GM18870 (cell line): ENCODE data around the gene RTN4RL1.
A peak's percentile ranks its signal among the peaks of the same experiment; 100 is the strongest.

Experiments
- ATAC-seq: cut with Tn5 transposase; IDR thresholded peaks from one replicate; pipeline ENCODE4 v1.9.1; 2021; ENCODE audit warnings: moderate library complexity; ENCODE audit not compliant: unreplicated experiment

Gene RTN4RL1

DNA sequence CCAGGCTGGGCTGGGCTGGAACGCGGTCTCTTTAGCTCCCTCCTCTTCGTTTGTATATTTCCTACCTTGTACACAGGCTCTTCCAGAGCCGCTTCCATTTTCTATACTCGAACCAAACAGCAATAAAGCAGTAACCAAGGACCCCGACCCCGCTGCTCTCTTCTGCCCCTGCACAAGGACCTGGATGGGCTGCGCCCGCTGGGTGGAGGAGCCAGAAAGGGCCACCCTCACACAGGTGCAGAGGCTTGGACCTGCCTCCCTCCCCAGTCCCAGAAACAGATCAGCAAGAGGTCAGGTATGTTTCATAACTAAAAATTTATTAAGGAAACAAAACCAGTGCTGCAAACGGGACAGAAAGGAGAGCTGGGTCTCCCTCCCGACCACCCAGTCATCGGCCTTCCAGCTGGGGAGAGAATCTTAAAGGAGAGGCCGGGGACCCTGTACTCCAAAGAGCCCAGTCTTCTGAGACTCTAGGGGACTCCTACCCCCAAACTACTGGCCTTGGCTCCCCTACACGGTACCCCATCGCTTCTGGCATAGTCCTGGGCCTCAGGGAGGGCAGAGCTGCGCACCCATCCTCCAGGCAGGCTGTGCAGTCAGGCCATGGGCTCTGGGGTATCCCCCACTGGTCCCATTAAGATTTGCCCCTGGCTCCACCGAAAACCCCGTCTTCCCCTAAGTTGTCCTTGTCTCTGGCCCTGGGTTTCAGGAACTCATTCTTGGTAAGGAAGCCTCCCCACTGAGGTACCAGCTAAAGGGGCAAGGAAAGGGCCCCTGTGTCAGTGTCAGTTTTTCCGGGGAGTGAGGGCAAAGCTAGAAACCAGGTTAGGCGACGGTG, 34.6 kb upstream of the RTN4RL1 start:
- no peak for ATAC-seq

DNA sequence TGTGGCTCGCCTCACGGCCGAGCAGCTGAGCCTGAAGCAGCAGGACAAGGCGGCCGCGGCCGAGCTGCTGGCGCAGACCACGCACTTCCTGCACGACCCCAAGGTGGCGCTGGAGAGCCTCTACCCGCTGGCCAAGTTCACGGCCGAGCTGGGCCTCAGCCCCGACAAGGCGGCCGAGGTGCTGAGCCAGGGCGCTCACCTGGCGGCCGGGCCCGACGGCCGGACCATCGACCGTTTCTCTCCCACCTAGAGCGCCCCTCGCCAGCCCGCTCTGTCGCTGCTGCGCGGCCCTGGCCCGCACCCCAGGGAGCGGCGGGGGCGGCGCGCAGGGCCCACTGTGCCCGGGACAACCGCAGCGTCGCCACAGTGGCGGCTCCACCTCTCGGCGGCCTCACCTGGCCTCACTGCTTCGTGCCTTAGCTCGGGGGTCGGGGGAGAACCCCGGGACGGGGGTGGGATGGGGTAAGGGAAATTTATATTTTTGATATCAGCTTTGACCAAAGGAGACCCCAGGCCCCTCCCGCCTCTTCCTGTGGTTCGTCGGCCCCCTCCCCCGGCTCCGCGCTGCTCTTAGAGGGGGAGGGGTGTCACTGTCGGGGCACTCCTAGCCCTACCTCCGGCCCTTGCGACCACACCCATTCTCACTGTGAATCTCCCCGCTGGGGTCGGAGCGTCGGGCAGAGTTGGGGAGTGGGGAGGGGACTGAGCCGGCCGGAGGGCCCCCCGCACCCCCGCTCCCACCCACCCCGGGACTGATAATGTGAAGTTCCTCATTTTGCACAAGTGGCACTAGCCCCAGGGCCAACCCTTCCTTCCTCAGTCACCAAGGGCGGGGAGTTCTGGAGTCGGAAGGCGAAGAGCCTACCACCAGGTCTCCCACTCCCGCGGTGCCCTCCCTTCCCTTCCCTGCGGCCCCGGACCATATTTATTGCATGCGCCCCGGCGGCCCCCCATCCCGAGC, 33.7 kb upstream of the RTN4RL1 start:
- no peak for ATAC-seq

DNA sequence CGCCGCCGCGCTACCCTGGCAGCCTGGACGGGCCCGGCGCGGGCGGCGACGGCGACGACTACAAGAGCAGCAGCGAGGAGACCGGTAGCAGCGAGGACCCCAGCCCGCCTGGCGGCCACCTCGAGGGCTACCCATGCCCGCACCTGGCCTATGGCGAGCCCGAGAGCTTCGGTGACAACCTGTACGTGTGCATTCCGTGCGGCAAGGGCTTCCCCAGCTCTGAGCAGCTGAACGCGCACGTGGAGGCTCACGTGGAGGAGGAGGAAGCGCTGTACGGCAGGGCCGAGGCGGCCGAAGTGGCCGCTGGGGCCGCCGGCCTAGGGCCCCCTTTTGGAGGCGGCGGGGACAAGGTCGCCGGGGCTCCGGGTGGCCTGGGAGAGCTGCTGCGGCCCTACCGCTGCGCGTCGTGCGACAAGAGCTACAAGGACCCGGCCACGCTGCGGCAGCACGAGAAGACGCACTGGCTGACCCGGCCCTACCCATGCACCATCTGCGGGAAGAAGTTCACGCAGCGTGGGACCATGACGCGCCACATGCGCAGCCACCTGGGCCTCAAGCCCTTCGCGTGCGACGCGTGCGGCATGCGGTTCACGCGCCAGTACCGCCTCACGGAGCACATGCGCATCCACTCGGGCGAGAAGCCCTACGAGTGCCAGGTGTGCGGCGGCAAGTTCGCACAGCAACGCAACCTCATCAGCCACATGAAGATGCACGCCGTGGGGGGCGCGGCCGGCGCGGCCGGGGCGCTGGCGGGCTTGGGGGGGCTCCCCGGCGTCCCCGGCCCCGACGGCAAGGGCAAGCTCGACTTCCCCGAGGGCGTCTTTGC, 32.8 kb upstream of the RTN4RL1 start:
- no peak for ATAC-seq

DNA sequence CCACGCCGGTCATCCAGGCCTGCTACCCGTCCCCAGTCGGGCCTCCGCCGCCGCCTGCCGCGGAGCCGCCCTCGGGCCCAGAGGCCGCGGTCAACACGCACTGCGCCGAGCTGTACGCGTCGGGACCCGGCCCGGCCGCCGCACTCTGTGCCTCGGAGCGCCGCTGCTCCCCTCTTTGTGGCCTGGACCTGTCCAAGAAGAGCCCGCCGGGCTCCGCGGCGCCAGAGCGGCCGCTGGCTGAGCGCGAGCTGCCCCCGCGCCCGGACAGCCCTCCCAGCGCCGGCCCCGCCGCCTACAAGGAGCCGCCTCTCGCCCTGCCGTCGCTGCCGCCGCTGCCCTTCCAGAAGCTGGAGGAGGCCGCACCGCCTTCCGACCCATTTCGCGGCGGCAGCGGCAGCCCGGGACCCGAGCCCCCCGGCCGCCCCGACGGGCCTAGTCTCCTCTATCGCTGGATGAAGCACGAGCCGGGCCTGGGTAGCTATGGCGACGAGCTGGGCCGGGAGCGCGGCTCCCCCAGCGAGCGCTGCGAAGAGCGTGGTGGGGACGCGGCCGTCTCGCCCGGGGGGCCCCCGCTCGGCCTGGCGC, 32.1 kb upstream of the RTN4RL1 start:
- no peak for ATAC-seq

DNA sequence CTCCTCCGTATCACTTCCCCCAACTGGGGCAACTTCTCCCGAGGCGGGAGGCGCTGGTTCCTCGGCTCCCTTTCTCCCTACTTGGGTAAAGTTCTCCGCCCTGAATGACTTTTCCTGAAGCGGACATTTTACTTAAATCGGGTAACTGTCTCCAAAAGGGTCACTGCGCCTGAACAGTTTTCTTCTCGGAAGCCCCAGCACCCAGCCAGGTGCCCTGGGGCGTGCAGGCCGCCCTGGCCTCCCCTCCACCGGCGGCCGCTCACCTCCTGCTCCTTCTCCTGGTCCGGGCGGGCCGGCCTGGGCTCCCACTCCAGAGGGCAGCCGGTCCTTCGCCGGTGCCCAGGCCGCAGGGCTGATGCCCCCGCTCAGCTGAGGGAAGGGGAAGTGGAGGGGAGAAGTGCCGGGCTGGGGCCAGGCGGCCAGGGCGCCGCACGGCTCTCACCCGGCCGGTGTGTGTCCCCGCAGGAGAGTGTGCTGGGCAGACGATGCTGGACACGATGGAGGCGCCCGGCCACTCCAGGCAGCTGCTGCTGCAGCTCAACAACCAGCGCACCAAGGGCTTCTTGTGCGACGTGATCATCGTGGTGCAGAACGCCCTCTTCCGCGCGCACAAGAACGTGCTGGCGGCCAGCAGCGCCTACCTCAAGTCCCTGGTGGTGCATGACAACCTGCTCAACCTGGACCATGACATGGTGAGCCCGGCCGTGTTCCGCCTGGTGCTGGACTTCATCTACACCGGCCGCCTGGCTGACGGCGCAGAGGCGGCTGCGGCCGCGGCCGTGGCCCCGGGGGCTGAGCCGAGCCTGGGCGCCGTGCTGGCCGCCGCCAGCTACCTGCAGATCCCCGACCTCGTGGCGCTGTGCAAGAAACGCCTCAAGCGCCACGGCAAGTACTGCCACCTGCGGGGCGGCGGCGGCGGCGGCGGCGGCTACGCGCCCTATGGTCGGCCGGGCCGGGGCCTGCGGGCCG, 31.4 kb upstream of the RTN4RL1 start:
- no peak for ATAC-seq

DNA sequence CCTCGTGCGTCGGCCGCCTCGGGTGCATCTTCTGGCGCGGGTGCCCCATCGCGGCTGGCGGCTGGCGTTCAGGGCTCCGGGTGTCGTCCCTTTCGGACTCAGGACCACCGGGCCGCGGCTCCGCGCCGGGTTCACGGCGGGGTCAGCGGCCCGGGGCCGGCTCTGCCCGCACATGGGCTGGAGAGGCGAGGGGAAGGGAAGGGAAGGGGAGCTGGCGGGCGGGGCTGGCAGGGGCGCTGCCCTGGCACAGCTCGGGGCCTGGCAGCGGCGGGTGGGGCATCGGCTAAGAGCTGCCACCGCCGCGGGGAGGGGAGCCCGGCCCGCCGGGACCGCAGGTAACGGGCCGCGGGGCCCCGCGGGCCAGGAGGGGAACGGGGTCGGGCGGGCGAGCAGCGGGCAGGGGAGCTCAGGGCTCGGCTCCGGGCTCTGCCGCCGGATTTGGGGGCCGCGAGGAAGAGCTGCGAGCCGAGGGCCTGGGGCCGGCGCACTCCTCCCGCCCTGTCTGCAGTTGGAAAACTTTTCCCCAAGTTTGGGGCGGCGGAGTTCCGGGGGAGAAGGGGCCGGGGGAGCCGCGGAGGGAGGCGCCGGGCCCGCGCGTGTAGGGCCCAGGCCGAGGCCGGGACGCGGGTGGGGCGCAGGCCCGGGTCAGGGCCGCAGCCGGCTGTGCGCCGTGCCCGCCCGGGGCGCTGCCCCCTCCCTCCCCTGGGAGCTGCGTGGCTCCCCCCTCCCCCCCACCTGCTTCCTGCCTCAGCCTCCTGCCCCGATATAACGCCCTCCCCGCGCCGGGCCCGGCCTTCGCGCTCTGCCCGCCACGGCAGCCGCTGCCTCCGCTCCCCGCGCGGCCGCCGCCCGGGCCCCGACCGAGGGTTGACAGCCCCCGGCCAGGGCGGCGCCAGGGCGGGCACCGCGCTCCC, 30.4 kb upstream of the RTN4RL1 start:
- no peak for ATAC-seq

DNA sequence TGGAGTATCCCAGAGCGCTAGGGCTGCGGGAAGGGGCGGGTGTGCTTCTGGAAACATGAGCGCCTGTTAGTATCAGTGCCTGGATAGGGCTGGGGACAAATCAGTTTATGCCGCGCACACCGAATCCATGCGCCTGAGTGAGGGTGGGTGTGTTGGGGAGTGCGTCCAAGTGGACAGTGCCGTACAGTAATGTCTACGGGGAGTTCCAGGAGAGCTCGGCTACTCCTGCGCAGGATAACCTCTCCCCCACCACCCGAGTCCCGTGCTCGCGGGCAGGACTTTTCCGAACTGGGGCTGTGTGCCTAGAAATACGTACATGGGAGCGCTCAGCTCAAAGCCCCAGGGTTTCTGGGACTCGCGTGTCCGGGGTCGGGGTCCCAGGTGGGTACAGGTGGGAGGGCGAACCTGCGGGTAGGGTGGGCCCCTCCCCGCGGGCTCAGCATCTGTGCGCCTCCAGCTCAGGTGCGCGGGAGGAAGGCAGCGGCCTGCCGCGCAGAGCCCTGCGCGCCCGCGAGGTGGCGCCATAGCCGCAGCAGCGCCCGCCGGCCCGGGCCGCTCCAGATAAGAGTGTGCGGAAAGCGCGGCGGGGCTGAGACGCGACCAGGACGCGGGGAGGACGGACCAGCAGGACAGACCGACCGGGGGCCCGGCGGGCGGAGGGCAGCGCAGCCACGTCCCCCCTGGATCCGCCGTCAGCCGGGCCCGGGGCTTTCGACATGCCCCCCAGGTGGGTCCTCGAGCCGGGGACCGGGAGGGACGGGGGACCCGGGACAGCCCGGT, 29.6 kb upstream of the RTN4RL1 start, which contains the start of gene HIC1:
TSS of gene HIC1 (plus strand) at position 592 of the 780 bp plus-strand sequence. CDS start 1,588 bp downstream, outside the sequence.
- no peak for ATAC-seq

DNA sequence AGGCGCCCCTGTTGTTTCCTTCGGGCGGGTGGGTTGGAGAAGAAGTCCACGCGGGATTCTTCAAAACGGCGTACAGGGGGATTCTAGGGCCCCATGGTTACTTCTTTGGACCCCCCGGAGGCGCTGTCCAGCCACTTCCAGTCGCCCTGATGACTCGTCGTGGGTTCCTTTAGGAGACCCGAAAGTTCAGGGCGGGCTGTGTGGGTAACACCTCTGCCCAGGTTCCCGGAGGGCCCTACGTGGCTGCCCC, 29.1 kb upstream of the RTN4RL1 start:
- no peak for ATAC-seq

DNA sequence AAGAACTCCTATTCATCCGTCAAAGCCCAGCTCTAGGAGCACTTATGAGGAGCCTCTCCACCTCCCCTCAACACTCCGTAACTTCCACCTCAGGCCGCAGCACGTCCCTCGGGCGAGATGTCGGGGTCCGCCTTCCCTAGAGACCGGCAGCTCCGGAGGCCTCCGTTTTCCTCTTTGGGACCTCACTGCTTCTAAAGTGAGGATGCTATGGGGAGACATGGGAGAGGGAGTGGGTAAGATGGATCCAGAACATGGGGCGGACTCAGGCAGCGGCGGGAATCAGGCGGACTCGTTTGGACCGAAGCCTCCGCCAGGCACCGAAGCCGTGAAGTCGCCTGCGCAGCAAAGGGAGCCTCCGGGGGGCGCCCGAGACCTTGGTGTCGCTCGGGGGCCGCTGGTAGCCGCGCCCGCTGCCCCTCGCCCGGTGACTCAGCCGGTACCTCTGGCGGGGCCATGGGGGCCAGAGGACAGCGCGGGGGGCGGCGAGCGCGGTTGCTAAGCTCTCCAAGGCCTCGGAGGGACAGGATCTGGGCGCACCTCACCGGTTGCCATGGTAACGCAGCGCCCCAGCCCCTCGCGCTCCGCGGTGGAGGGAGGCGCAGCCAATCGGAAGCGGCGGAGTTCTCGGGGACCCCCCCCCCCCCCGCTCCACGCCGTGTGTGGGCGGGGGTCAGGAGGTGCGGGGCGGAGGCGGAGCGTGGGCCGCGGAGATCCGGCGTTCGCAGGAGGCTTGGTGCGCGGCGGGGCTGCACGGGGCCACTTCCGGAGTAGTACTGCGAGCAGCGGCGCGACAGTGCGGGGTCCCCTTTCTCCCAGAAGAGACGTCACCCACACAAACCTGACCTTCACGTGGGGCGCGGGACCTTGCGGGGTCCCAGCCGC, 28.5 kb upstream of the RTN4RL1 start:
- no peak for ATAC-seq

DNA sequence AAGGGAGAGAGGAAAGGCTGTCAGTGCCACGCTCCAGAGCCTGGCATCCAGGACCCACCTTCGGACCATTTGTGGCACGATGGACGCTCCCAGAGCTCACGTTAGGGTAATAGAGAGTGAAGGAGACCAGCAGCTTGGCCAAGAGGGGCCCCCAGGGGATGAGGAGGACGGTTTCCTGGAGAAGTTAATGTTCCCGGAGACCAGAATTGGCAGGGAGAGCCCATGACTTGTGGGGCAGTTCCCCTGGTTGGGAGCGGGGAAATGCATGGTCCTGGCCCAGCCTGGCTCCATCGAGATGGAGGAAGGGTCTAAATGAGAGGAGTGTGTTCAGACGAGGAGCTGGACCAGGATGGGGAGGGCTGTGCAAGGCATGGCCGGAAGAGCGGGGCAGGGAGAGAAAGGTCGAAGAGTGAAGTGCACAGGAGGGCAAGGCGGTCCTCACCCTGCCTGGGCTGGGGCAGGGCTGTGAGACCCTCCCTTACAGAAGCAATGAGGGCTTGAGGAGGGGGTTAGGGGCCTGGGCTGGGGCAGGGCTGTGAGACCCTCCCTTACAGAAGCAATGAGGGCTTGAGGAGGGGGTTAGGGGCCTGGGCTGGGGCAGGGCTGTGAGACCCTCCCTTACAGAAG, 26.9 kb upstream of the RTN4RL1 start:
- no peak for ATAC-seq

DNA sequence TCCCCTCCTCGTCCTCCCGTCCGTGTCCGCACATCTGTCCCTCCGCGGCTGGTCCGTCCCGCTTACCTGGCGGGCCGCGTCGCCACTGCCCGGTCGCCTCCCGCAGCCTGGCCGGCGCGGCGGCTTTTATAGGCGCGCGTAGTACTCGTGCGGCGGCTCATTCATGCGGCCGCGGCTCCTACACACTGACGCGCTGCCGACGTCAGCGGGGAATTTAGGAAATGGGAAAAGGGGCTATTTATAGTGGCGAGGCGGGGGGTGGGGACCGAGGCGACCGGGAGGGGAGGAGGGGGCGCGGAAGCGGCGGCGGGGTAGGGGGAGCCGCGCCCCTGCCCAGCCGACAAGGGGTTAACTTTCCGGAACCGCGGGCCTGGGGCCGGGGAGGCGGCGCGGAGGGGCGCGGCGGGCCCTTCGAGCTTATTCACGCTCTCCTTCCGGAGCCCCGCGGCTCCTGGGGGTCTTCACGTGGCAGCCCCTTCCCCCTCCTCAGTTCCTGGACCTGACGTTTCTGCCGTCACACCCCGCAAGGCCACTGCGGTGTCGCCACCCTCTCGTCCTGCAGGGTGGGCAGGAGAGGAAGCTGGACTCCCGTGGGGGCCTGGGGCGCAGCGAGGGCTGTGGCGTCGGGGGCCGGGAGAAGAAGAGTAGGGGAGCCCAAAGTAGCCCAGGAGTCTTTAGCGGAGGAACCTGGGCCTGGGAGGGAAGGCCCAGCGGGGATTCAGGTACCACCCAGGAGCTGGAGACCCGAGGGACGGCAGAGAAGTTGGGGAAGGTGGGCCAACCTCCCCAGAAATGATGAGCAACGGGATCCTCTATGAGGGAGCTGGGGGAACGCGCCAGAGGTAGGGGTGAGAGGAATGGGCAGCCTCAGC, 26.2 kb upstream of the RTN4RL1 start:
- no peak for ATAC-seq

DNA sequence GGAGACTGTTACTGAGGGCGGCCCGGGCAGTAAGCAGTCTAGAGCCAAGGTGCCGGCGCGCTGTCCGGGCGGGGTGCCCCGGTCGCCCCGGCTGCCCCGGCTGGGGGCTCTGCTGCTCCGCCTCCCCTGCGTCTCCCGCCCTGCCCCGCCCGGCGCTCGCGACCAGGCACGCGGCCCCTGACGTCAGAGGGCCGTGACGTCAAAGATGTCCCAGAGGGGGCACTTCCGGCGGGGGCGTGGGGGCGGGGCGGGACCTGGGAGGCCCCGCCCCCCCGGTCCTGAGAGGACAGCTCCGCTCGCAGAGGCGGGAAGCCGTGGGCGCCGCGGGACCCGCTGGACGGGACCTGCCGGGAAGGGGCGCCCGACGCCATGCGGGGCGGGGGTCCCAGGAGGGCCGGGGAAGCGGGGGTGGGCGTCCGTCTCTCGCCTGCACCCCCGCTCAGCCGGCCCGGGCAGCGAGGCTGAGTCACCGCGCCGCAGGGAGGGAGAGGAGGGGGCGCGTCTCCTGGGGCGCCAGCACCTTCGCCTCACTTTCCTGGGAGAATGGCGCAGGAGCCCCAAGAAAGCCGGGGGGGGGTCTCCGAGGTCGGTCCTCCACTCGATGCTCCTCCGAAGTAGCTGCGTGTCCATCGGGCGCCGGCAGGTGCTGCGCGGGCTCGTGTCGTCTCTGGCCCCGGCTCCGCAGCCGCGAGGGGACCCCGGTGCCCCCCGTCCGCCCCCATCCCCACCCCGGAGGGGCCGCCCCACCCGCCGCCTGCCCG, 25.3 kb upstream of the RTN4RL1 start:
- no peak for ATAC-seq

DNA sequence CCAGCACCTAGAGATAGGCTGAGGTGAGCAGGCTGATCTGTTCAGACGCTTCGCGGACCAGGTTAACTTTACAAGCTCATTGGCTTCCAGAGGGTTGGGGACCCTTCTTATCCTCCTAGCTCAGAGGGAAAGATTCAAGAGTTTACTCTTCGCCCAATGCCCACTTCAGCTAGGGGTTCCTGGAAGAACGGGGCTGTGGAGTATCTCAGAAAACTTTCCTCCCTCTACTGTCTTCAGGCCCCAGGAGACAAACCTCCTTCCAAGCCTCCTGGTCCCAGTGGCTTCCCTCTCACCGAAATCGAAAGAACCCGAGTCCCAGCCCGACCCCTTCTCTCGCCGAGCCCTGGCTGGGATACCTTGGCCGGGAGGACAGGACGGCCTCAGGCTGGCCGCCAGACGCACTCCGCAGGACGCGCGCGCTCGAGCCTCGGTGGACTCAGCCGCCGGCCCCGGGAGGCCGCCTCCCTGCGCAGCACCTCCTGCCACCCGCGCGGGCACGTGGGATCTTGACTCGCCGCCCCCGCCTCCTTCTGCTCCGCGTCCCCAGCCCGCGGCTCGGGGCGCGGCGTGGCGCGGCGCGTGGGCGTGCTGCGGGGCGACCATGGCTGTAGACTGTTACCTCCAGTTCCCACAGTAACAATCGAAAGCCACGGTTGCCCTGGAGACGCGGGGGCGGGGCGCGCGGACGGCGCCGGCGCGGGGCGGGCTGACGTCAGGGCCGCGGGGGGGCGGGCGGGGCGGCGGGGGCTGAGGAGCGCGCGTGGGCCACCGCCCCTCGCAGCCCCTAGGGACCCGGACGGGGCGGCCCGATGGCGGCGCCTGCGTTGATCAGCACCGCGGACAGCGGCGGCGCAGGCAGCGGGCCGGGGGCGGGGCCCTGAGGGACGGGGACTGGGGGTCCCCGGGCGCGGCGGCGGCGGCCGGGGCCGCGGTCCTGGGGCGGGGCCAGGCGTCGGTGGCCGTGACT, 24.5 kb upstream of the RTN4RL1 start:
- peak; percentile 42 for ATAC-seq

DNA sequence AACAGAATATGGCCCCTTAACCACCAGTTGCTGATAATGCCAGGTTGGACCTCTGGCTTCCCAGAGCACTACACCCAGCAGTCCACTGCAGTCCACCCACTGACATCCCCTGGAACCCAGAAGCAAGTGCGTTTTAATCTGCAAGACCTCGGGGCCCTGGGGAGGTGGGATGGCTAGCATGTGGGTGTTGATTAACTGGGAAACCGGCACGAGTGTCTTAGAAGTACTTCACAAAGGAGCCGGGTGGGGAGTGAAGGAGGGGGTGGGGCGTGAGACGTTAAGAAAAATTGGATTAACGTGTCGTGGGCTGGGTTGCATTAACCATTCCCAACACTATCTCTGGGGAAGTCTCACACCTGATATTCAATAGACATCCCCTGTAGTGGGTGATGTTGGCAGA, 23.7 kb upstream of the RTN4RL1 start:
- no peak for ATAC-seq
